MV-4-11 (cell line): Measurements from ENCODE around the gene TXNDC15.
"Not testable (repeated sequence)": the region's sequence is repeated elsewhere in the genome, so short reads cannot be mapped to it uniquely, and the experiment has no call there.

Experiments
- DNase-seq: peaks from one replicate; lab custom pipeline; 2025; lab: John Stamatoyannopoulos, UW

Gene TXNDC15

GRCh38 chr5:134878403-134878802 is 4.2 kb downstream of the TXNDC15 start:
- no peak for DNase-seq

GRCh38 chr5:134879456-134879855 is 5.3 kb downstream of the TXNDC15 start:
- no peak for DNase-seq

GRCh38 chr5:134880937-134881336 is 6.8 kb downstream of the TXNDC15 start:
- not testable (repeated sequence) for DNase-seq

GRCh38 chr5:134881711-134882110 is 7.5 kb downstream of the TXNDC15 start:
- not testable (repeated sequence) for DNase-seq

GRCh38 chr5:134887593-134888159 is 13.5 kb downstream of the TXNDC15 start:
- DNase-seq = no peak

GRCh38 chr5:134889335-134889734 is 15.2 kb downstream of the TXNDC15 start:
- DNase-seq = no peak

- DNase-seq = no peak
Measured at GRCh38 chr5:134891473-134891872, 17.3 kb downstream of the TXNDC15 start.

GRCh38 chr5:134892282-134892681 is 18.1 kb downstream of the TXNDC15 start:
- DNase-seq = no peak

GRCh38 chr5:134892926-134893325 is 18.8 kb downstream of the TXNDC15 start:
- DNase-seq = no peak

GRCh38 chr5:134893748-134894505 is 19.8 kb downstream of the TXNDC15 start:
- DNase-seq = no peak

- DNase-seq = peak; percentile 82
Measured at GRCh38 chr5:134902071-134902801, 28.1 kb downstream of the TXNDC15 start.

GRCh38 chr5:134904610-134905245 is 30.6 kb downstream of the TXNDC15 start, which contains the start of gene PCBD2:
PCBD2 (plus strand) TSS chr5:134905131; CDS start chr5:134905140, 9 bp downstream.
- DNase-seq = peak; percentile 85

- DNase-seq = peak; percentile 65
Measured at GRCh38 chr5:134905246-134905996, 31.2 kb downstream of the TXNDC15 start.

GRCh38 chr5:134906811-134907210 is 32.6 kb downstream of the TXNDC15 start:
- no peak for DNase-seq

- not testable (repeated sequence) for DNase-seq
Measured at GRCh38 chr5:134910752-134911151, 36.6 kb downstream of the TXNDC15 start.

- DNase-seq = no peak
Measured at GRCh38 chr5:134911285-134912206, 37.4 kb downstream of the TXNDC15 start.

- DNase-seq = no peak
Measured at GRCh38 chr5:134913254-134913653, 39.1 kb downstream of the TXNDC15 start.

GRCh38 chr5:134913795-134914194 is 39.6 kb downstream of the TXNDC15 start:
- DNase-seq = no peak

GRCh38 chr5:134917070-134917815 is 43.1 kb downstream of the TXNDC15 start:
- no peak for DNase-seq

- no peak for DNase-seq
Measured at GRCh38 chr5:134918861-134919260, 44.7 kb downstream of the TXNDC15 start.
